K562 treated with DMSO at 1 percent for 4 hours (cell line): Measurements from ENCODE around the gene GABRA4. TPM values are rescaled to one million over a fixed set of nuclear protein-coding genes. Genes with fewer than 3 reads are reported as not detected.

Experiments used
- total RNA-seq: library from RNA; unstranded; fragments of 300-600 nt; gene quantifications from 2 replicates; pipeline ENCODE4 v1.2.3, GENCODE V29; 2022; ENCODE audit not compliant: insufficient read depth

Gene GABRA4
- total RNA-seq: not detected in 2 replicates

DNA sequence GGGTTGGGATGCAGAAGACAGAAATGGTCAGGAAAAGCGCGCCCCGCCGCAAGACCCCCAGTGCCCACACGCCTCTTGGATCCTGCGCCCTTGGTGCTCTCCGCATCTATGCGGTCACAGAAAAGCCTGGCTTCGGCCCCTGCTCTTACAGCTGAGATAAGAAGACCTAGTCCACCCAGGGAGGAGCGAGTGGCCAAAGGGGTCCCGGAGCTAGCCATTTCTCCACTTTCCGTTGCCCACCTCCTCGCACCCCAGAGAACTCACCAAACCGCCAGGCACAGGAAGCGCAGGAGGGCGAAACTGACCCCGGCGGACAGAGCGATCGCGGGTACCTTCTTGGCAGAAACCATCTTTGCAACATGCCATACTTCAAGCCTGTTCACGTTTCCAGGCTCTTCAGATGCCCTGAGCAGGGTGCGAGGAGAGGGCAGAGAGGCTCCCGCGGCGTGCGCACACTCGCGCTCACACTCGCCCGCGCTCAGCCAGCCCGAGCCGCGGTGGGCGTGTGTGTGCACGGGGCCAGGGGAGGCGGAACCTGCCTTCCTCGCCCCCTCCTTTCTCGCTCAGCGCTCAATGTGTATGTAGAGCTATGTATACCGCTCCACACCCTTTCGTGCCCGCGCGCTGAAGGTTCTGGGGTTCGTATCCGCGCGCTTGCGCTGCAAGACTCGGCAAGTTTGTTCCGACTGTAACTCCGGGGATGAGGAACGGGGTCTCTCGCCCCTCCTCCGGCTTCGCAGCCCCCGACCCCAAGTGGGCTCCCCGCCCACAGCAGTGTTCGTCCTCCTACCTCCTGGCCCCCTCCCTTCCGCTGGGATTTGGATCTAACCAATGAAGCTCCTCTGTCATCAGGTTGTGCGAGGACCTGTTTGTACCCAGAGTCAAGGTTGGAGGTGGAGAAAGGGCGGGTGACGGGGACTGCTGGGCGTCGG is at the start of gene GABRA4:
Gene GABRA4, minus strand, starts transcription at position 507 of the 932 bp plus-strand sequence. Its CDS starts 157 bp downstream, at position 350.

DNA sequence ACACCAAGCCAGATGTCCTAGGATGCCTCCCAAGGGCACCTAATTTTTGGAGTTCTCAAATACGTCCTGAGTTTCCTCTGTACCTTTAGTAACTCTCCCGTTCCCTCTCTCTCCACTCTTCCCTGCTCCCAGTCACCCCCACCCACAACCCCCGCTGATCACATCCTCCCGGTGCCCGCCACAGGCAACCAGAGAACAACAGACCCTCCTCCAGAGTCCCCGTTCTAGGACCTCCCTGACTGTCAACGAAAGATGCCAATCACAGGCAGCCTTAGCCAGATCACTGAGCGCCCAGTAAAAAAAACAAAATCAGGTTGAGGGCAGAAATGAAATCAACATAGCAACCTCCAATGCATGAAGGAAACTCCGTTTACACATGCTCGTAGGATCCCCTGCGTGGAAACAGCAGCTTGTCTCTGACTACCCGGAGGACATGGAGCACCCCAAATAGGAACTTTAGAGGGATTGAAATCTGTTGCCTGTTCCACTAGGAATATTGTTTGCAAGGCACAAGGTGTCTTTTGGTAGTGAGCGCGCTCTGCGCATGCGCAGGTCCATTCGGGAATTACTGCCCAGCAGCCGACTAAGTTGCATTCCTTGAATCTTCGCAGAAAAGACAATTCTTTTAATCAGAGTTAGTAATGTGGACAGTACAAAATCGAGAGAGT is 37.8 kb upstream of the GABRA4 start, which contains the start of gene GABRB1:
Gene GABRB1, plus strand, starts transcription at position 557 of the 668 bp plus-strand sequence.

DNA sequence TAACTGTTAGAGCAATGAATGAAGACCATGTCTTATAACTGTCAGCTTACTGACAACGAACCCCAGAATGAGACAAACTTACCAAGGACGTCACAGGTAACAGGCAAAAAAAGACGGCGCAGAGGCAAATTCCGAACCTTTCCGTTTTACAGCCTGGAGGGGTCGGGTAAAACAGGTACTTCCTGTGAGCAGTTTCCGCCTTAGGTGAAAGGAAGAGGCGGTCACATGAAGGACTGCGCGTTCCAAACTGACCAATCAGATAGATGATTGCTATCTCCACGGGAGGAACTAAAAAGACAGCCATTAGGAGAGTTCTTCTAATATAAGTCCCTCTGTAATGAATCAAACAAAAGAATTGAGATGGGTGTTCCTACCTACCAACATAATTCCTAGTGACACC is 84.3 kb downstream of the GABRA4 start, which contains the start of gene COX7B2:
Gene COX7B2, minus strand, starts transcription at position 168 of the 400 bp plus-strand sequence. CDS start 174,053 bp downstream, outside the sequence.

Other genes with a start within 250 kb of the GABRA4 start
- gene COX7B2, start 84.3 kb downstream of the GABRA4 start, total RNA-seq: not detected in 2 replicates
- not detected in 2 replicates for gene GABRB1, start 38.0 kb upstream of the GABRA4 start, total RNA-seq